Measurements from ENCODE around the gene CDC45.

Gene CDC45

GRCh38 chr22:19479355-19480172 lies at the start of gene CDC45 (continued):
- TF ChIP-seq, protein P1, sequence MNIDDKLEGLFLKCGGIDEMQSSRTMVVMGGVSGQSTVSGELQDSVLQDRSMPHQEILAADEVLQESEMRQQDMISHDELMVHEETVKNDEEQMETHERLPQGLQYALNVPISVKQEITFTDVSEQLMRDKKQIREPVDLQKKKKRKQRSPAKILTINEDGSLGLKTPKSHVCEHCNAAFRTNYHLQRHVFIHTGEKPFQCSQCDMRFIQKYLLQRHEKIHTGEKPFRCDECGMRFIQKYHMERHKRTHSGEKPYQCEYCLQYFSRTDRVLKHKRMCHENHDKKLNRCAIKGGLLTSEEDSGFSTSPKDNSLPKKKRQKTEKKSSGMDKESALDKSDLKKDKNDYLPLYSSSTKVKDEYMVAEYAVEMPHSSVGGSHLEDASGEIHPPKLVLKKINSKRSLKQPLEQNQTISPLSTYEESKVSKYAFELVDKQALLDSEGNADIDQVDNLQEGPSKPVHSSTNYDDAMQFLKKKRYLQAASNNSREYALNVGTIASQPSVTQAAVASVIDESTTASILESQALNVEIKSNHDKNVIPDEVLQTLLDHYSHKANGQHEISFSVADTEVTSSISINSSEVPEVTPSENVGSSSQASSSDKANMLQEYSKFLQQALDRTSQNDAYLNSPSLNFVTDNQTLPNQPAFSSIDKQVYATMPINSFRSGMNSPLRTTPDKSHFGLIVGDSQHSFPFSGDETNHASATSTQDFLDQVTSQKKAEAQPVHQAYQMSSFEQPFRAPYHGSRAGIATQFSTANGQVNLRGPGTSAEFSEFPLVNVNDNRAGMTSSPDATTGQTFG (tag by site-specific recombination; IDR thresholded peaks at IDR 0.05; ENCODE audit: borderline replicate concordance): no peak
- TF ChIP-seq ZNF280D (tag by site-specific recombination; IDR thresholded peaks at IDR 0.05) (no peak), ZNF266 (tag by site-specific recombination; IDR thresholded peaks at IDR 0.05; ENCODE audit: low read depth) (no peak), SCRT2 (tag by site-specific recombination; IDR thresholded peaks at IDR 0.05) (peak; percentile 90), REST (tag by site-specific recombination; IDR thresholded peaks at IDR 0.05) (no peak), ZNF37A (tag by site-specific recombination; IDR thresholded peaks at IDR 0.05) (no peak), MYNN (tag by site-specific recombination; IDR thresholded peaks at IDR 0.05; ENCODE audit: borderline replicate concordance) (no peak), ZNF311 (tag by site-specific recombination; IDR thresholded peaks at IDR 0.05; ENCODE audit: borderline replicate concordance) (no peak), ZFP37 (tag by site-specific recombination; IDR thresholded peaks at IDR 0.05) (no peak), ZNF292 (tag by site-specific recombination; IDR thresholded peaks at IDR 0.05; ENCODE audit: borderline replicate concordance, low read depth) (no peak), ZNF596 (tag by site-specific recombination; IDR thresholded peaks at IDR 0.05) (no peak), ZNF560 (tag by site-specific recombination; IDR thresholded peaks at IDR 0.05; ENCODE audit: borderline replicate concordance) (no peak), ZNF488 (tag by site-specific recombination; IDR thresholded peaks at IDR 0.05) (no peak), ZBTB6 (tag by site-specific recombination; IDR thresholded peaks at IDR 0.05) (no peak), ZNF549 (tag by site-specific recombination; IDR thresholded peaks at IDR 0.05) (no peak), ZNF280C (tag by site-specific recombination; IDR thresholded peaks at IDR 0.05) (no peak), ZNF248 (tag by site-specific recombination; IDR thresholded peaks at IDR 0.05) (no peak), ZNF776 (tag by site-specific recombination; IDR thresholded peaks at IDR 0.05; ENCODE audit: borderline replicate concordance) (no peak), ZNF624 (tag by site-specific recombination; IDR thresholded peaks at IDR 0.05) (no peak), ZNF707 (tag by site-specific recombination; IDR thresholded peaks at IDR 0.05) (no peak), MZF1 (tag by site-specific recombination; IDR thresholded peaks at IDR 0.05; ENCODE audit: borderline replicate concordance) (no peak), ZNF548 (tag by site-specific recombination; IDR thresholded peaks at IDR 0.05) (no peak)
- TF ChIP-seq, protein P2, sequence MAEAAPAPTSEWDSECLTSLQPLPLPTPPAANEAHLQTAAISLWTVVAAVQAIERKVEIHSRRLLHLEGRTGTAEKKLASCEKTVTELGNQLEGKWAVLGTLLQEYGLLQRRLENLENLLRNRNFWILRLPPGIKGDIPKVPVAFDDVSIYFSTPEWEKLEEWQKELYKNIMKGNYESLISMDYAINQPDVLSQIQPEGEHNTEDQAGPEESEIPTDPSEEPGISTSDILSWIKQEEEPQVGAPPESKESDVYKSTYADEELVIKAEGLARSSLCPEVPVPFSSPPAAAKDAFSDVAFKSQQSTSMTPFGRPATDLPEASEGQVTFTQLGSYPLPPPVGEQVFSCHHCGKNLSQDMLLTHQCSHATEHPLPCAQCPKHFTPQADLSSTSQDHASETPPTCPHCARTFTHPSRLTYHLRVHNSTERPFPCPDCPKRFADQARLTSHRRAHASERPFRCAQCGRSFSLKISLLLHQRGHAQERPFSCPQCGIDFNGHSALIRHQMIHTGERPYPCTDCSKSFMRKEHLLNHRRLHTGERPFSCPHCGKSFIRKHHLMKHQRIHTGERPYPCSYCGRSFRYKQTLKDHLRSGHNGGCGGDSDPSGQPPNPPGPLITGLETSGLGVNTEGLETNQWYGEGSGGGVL (tag by site-specific recombination; IDR thresholded peaks at IDR 0.05): no peak

Measured in HEK293 (cell line).